PFSK-1 (cell line): ENCODE results near the gene TMEM219.
A peak's percentile ranks its signal among the peaks of the same experiment; 100 is the strongest.

Source experiments
- FOXP2 ChIP-seq: optimal IDR thresholded peaks from 2 replicates; pipeline ENCODE3; 2011; ENCODE audit warnings: borderline replicate concordance, control low read depth, inconsistent platforms; ENCODE audit not compliant: insufficient read depth; ENCODE audit errors: extremely low read length, extremely low read depth
- POLR2AphosphoS5 ChIP-seq: IDR thresholded peaks from 2 replicates; pipeline ENCODE4 v1.6.1; 2012; ENCODE audit warnings: low read depth, mild to moderate bottlenecking, control low read depth, low read length, moderate library complexity
- REST ChIP-seq, 2 experiments: IDR thresholded peaks; 2 replicates each; pipeline versions ENCODE4 v1.6.1 to v1.8.0; 2011 to 2012; ENCODE audit warnings: low read depth in 2 of 2, low read length in 2 of 2, control low read depth in 1 of 2, inconsistent platforms in 1 of 2, mild to moderate bottlenecking in 1 of 2, moderate library complexity in 1 of 2; ENCODE audit not compliant: insufficient read depth in 1 of 2
- SIN3A ChIP-seq: IDR thresholded peaks from 2 replicates; pipeline ENCODE4 v1.6.1; 2012; ENCODE audit warnings: mild to moderate bottlenecking, low read length, moderate library complexity, borderline replicate concordance; ENCODE audit not compliant: insufficient read depth
- TAF1 ChIP-seq: IDR thresholded peaks from 2 replicates; pipeline ENCODE4 v1.6.1; 2012; ENCODE audit warnings: low read length, control low read depth, borderline replicate concordance; ENCODE audit not compliant: insufficient read depth

The TMEM219 gene

GRCh38 chr16:29971304-29971703 is 9.4 kb downstream of the TMEM219 start:
- TF ChIP-seq FOXP2 (no peak), POLR2AphosphoS5 (no peak), REST (IDR thresholded peaks at IDR 0.05; ENCODE audit: insufficient read depth in 1 of 2, low read depth in 2 of 2, low read length in 2 of 2) (no peak), SIN3A (no peak), TAF1 (no peak)

- TF ChIP-seq SIN3A = no peak
Observed at GRCh38 chr16:29972500-29972899, 10.6 kb downstream of the TMEM219 start.

GRCh38 chr16:29972992-29973383 is 11.1 kb downstream of the TMEM219 start:
- no peak for TF ChIP-seq POLR2AphosphoS5
- no peak for TF ChIP-seq TAF1
- no peak for TF ChIP-seq FOXP2

- no peak for TF ChIP-seq REST (IDR thresholded peaks at IDR 0.05; ENCODE audit: insufficient read depth in 1 of 2, low read depth in 2 of 2, low read length in 2 of 2)
- peak; percentile 57 for TF ChIP-seq FOXP2
- peak; percentile 91 for TF ChIP-seq POLR2AphosphoS5
- TF ChIP-seq SIN3A = 0 out of 2 replicates have a peak, but pooled peaks have one; percentile 60
- peak; percentile 72; the same call in 1 of the 2 replicates for TF ChIP-seq TAF1
Observed at GRCh38 chr16:29973384-29974246, 11.7 kb downstream of the TMEM219 start, which contains the start of gene TAOK2. TSS of gene TAOK2 (plus strand) at chr16:29973868. CDS start at chr16:29977773, 3,905 bp downstream.

GRCh38 chr16:29974291-29975133 is 12.6 kb downstream of the TMEM219 start:
- TF ChIP-seq FOXP2 = no peak
- TF ChIP-seq POLR2AphosphoS5 = no peak
- no peak for TF ChIP-seq TAF1
- no peak for TF ChIP-seq REST (IDR thresholded peaks at IDR 0.05; ENCODE audit: insufficient read depth in 1 of 2, low read depth in 2 of 2, low read length in 2 of 2)
- TF ChIP-seq SIN3A = no peak
